Subcutaneous abdominal adipose tissue (tissue), 5 donors: ENCODE data around the gene CTSF.
"Not testable (repeated sequence)": the region's sequence is repeated elsewhere in the genome, so short reads cannot be mapped to it uniquely, and the experiment has no call there.

Experiments used
- H3K27ac ChIP-seq: one replicate; pipeline ENCODE4 v1.7.0; 2013; ENCODE audit warnings: low read depth, mild to moderate bottlenecking, inconsistent platforms, low read length, moderate library complexity
- H3K27me3 ChIP-seq, 5 donors: one replicate each; pipeline ENCODE4 v1.7.0; 2013; ENCODE audit warnings: low read length in 5 of 5, inconsistent platforms in 1 of 5; ENCODE audit not compliant: control insufficient read depth in 5 of 5, insufficient read depth in 4 of 5
- H3K36me3 ChIP-seq, 5 donors: one replicate each; pipeline ENCODE4 v1.7.0; 2013; ENCODE audit warnings: low read length in 5 of 5; ENCODE audit not compliant: control insufficient read depth in 5 of 5, insufficient read depth in 5 of 5
- H3K4me1 ChIP-seq, 5 donors: one replicate each; pipeline ENCODE4 v1.7.0; 2013; ENCODE audit warnings: low read length in 5 of 5, mild to moderate bottlenecking in 3 of 5, moderate library complexity in 1 of 5; ENCODE audit not compliant: control insufficient read depth in 5 of 5, insufficient read depth in 5 of 5
- H3K4me3 ChIP-seq, 5 donors: one replicate each; pipeline ENCODE4 v1.7.0; 2013; ENCODE audit warnings: low read length in 5 of 5, low read depth in 1 of 5
- H3K9ac ChIP-seq, 5 donors: one replicate each; pipeline ENCODE4 v1.7.0; 2013; ENCODE audit warnings: low read length in 5 of 5, mild to moderate bottlenecking in 4 of 5, moderate library complexity in 3 of 5
- H3K9me3 ChIP-seq, 5 donors: one replicate each; pipeline ENCODE4 v1.7.0; 2013; ENCODE audit warnings: low read length in 5 of 5; ENCODE audit not compliant: control insufficient read depth in 5 of 5
- donor health status: healthy.
- donor health status: healthy.
- donor health status: healthy.
- donor health status: healthy.
- donor health status: healthy.

CTSF gene

GRCh38 chr11:66591175-66591574 lies 22.8 kb upstream of the CTSF start:
- no peaks in the 10 kb centered on the region for H3K36me3 ChIP-seq
- peaks cover 4 to 34% (median 25%) of the 10 kb centered on the region in 5 donors for H3K4me1 ChIP-seq
- no peak overlapping the region for H3K4me3 ChIP-seq
- H3K9ac ChIP-seq, result no peak overlapping the region
- no peaks in the 10 kb centered on the region for H3K27me3 ChIP-seq
- H3K27ac ChIP-seq, result no peak overlapping the region
- H3K9me3 ChIP-seq, result no peaks in the 10 kb centered on the region

GRCh38 chr11:66589996-66590675 lies 21.7 kb upstream of the CTSF start:
- Histone ChIP-seq H3K27me3 (no peaks in the 10 kb centered on the region), H3K4me3 (no peak overlapping the region), H3K36me3 (no peaks in the 10 kb centered on the region), H3K4me1 (peaks cover 4 to 26% (median 20%) of the 10 kb centered on the region in 5 donors), H3K9ac (no peak overlapping the region), H3K27ac (no peak overlapping the region), H3K9me3 (no peaks in the 10 kb centered on the region)

GRCh38 chr11:66589315-66589714 lies 20.9 kb upstream of the CTSF start:
- H3K4me1 ChIP-seq, result peaks cover 4 to 18% (median 17%) of the 10 kb centered on the region in 5 donors
- not testable (repeated sequence) for H3K36me3 ChIP-seq, H3K27me3 ChIP-seq, H3K9me3 ChIP-seq, H3K27ac ChIP-seq, H3K9ac ChIP-seq, H3K4me3 ChIP-seq

- H3K27me3 ChIP-seq, result no peaks in the 10 kb centered on the region
- H3K9ac ChIP-seq, result no peak overlapping the region
- H3K36me3 ChIP-seq, result no peaks in the 10 kb centered on the region
- H3K9me3 ChIP-seq, result no peaks in the 10 kb centered on the region
- no peak overlapping the region for H3K4me3 ChIP-seq
- H3K27ac ChIP-seq, result no peak overlapping the region
- no peaks in the 10 kb centered on the region for H3K4me1 ChIP-seq
Observed at GRCh38 chr11:66586136-66586535, 17.7 kb upstream of the CTSF start.

- H3K9ac ChIP-seq, H3K4me1 ChIP-seq, H3K36me3 ChIP-seq, H3K9me3 ChIP-seq, H3K27ac ChIP-seq, H3K27me3 ChIP-seq, H3K4me3 ChIP-seq: not testable (repeated sequence)
Observed at GRCh38 chr11:66585447-66585846, 17.0 kb upstream of the CTSF start.

GRCh38 chr11:66582565-66583147 lies 14.2 kb upstream of the CTSF start:
- not testable (repeated sequence) for H3K27ac ChIP-seq, H3K27me3 ChIP-seq, H3K36me3 ChIP-seq, H3K4me3 ChIP-seq, H3K4me1 ChIP-seq, H3K9ac ChIP-seq, H3K9me3 ChIP-seq

GRCh38 chr11:66581261-66581660 lies 12.9 kb upstream of the CTSF start:
- Histone ChIP-seq H3K27me3 (no peaks in the 10 kb centered on the region), H3K9ac (no peak overlapping the region), H3K36me3 (no peaks in the 10 kb centered on the region), H3K4me1 (peaks cover 0 to 7% (median 4%) of the 10 kb centered on the region in 5 donors), H3K27ac (no peak overlapping the region), H3K4me3 (no peak overlapping the region), H3K9me3 (no peaks in the 10 kb centered on the region)

GRCh38 chr11:66580803-66581202 lies 12.4 kb upstream of the CTSF start:
- Histone ChIP-seq H3K9ac (no peak overlapping the region), H3K9me3 (no peaks in the 10 kb centered on the region), H3K27ac (no peak overlapping the region), H3K4me3 (no peak overlapping the region), H3K4me1 (peaks cover 0 to 7% (median 4%) of the 10 kb centered on the region in 5 donors), H3K27me3 (no peaks in the 10 kb centered on the region), H3K36me3 (no peaks in the 10 kb centered on the region)

GRCh38 chr11:66579017-66579606 lies 10.7 kb upstream of the CTSF start:
- H3K4me1 ChIP-seq, result peaks cover 0 to 7% (median 4%) of the 10 kb centered on the region in 5 donors
- H3K9me3 ChIP-seq, result no peaks in the 10 kb centered on the region
- H3K36me3 ChIP-seq, result no peaks in the 10 kb centered on the region
- no peak overlapping the region for H3K9ac ChIP-seq
- H3K27ac ChIP-seq, result no peak overlapping the region
- no peak overlapping the region for H3K4me3 ChIP-seq
- H3K27me3 ChIP-seq, result no peaks in the 10 kb centered on the region

GRCh38 chr11:66570850-66571180 lies 2.4 kb upstream of the CTSF start:
- Histone ChIP-seq H3K9me3 (no peaks in the 10 kb centered on the region), H3K4me1 (peaks cover 0 to 18% (median 14%) of the 10 kb centered on the region in 5 donors), H3K9ac (no peak overlapping the region), H3K27me3 (no peaks in the 10 kb centered on the region), H3K27ac (no peak overlapping the region), H3K36me3 (peaks cover 0 to 5% (median 4%) of the 10 kb centered on the region in 5 donors), H3K4me3 (no peak overlapping the region)
